GM21717 (cell line): ENCODE results near the gene CHCHD6.
A peak's percentile ranks its signal among the peaks of the same experiment; 100 is the strongest.

Experiments
- ATAC-seq: cut with Tn5 transposase; IDR thresholded peaks from one replicate; pipeline ENCODE4 v1.9.1; 2021; ENCODE audit warnings: mild to moderate bottlenecking, moderate library complexity; ENCODE audit not compliant: unreplicated experiment

The CHCHD6 gene

DNA sequence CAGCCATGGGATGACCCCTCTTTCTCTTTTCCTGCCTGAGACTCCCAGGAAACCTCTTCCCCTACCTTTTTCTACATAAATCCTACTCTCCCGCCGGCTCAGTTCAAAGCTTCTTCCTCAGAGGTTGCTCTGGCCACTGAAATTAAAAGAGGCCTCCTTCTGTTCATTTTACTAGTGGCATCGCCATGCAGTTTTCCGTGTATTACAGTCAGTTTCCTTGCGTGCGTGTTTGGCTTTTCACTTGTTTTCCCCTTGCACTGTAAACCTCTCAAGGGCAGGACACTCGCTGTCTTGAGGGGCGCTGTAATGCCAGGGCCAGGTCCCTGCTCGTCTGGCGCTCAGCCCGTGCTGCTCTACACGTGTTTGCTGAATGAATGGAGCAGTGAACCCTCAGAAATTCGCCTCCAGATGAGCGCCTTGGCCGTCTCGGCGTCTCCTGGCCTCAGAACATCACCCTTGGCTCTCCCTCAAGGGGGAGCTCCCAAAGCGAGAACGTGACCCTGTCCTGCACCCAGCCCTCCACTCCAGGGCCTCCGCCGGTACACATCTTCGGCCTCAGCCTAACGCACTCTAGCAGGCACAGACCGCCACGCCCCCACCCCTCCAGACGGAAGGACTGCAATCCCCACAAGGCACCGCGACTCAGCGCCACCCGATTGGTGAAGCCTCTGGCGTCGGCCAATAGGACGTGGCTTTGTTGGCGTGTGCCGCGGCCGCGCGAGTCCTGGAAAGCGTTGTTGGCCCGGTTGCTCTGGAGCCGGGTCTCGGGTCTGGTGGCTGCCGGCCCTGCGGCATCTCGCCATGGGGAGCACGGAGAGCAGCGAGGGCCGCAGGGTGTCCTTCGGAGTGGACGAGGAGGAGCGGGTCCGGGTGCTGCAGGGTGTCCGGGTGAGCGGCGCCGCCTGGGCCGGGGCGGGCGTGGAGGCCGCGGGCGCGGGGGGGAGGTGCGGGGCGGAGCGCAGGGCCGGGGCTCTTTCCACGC is at the start of gene CHCHD6:
Gene CHCHD6 (plus strand): TSS at position 729 of the 982 bp plus-strand sequence. CDS start 73 bp downstream, at position 802.
- ATAC-seq, result peak; percentile 96

- ATAC-seq, result no peak
Measured at GRCh38 chr3:126654571-126655383, 49.3 kb upstream of the CHCHD6 start, which contains the start of gene TXNRD3. TSS of gene TXNRD3 (minus strand) at chr3:126655124.

- no peak for ATAC-seq
Measured at GRCh38 chr3:126655887-126656286, 48.2 kb upstream of the CHCHD6 start.

GRCh38 chr3:126656371-126657134 is 47.5 kb upstream of the CHCHD6 start:
- no peak for ATAC-seq

DNA sequence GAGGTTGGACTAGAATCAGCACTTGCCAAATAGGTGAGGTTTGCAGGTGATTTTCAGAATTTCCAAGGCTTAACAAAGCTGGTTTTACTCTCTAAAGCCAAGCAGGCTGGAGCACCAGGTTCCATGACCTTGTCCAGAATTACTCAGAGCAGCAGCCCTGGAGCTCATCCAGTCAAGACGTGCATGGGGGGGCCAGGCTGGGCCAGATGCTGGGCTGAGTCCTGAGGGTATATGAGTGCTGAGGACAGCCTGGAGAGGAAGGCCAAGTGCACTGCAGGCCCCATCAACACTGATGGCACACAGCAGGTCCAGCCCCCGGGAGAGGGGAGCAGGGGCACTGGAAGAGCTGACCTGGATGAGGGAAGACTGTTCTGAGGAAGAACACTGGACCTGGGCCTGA is 46.1 kb upstream of the CHCHD6 start:
- no peak for ATAC-seq

GRCh38 chr3:126658584-126658983 is 45.5 kb upstream of the CHCHD6 start:
- no peak for ATAC-seq

- ATAC-seq, result no peak
Measured at GRCh38 chr3:126659915-126660886, 43.8 kb upstream of the CHCHD6 start.

- ATAC-seq, result no peak
Measured at GRCh38 chr3:126661532-126662364, 42.3 kb upstream of the CHCHD6 start.

DNA sequence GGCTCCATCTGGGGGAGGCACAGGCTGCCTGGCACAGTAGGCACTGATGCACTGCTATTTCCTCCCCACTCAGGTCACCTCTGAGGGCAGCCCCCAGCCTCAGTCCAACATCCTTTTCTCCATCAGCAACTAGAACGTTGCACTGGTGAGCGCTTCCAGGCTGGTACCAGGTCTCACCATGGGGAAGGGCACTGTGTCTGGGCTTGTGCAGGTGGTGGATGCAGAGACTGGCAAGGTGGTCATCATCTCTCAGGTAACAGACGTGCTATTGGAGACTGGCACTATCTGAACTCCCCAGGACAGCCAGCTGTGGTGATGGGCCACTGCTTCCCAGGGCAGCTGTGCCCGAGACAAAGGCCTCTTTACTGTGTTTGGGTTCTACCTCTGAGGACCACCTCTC is 40.8 kb upstream of the CHCHD6 start:
- no peak for ATAC-seq

- ATAC-seq, result no peak
Measured at GRCh38 chr3:126663750-126664149, 40.3 kb upstream of the CHCHD6 start.

DNA sequence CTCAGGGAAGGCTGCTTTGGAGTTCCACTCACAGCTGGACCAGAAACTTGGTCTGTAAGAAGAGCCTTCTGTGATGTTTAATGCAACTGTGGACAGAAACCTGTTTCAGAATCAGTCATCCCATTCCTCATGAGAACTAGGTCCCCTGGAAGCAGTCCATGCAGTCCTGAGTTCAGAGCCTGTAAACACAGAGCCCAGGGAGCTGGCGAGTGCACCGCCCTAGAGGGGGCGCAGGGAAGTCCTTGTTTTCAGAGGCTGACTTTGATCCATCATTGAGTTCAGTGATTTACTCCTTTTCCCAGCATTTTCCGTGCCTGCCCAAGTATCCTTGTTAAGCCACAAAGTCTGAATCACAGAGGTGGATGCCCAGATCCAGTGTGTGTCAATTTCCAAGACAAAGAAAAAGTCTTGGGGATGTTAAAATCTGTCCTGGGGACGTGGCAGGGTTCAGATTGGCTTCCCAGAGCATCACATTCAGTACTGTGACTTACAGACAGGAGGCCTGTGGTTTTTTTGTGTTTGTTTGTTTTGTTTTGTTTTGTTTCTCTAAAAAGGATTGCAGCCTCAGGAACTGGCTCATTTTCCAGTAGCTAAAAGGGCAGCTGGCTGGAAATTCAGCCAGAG is 39.3 kb upstream of the CHCHD6 start:
- ATAC-seq, result no peak

DNA sequence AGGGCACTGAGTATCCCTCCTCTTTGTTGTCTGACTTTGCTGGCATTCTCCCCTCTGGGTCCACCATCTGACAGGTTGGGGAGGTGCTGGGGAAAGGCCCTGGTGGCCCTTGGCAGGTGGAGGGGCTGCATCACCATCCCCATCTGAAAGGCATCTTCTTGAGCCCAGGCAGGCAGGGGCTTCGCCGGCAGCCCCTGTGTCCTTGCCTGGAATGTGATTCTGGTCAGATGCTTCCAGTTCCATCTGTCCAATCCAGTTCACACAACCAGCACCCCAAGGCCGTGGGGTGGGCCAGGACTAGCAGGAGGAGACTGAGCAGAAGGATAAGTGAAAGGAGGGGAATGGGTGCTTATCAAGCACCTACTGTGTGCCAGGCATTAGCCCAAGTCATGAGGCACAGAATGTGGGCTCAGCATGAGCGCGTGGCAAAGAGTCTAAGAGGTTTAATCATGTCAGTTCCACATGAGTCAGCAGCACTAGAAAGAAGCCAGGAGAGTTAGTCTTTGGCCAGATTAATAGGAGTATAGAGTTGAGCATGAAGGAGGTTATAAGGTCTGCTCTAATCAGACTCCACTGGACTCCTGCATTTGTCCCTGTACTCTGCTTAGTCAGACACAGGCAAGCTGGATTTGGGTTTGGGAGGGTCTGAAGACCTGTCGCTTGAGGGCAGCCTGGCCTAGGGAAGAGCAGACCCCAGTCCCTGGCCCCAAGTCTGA is 38.7 kb upstream of the CHCHD6 start:
- no peak for ATAC-seq

DNA sequence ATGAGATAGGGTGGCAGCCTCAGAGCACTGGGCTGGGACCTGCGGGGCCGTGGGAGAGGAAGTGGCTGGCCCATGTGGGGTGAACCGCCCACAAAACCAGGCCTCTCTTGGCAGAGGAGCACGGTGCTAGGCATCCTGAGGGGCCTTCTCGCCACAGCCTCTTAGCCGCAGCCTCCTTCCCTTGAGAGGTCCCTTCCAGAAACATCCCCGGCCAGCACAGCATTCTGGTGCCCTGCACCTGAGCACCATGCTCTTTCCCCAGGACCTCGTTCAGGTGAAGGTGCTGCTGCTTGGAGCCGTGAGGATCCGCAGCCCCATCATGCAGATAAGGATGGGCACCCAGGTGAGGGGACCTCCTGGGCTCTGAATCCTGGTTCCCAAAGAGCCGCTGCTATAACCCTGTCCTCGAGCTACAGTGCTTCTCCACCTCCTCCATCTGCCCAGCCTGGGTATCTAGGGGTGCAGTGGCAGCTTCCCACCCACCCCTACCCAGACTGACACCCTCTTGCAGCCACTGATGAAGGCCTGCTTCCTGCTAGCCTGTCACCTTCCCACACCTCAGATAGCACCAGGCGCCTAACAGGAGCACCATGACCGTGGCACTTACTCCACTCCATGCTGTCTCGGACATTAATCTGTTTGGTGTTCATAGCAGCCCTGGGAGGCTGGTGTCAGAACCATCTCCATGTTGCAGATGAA is 37.9 kb upstream of the CHCHD6 start:
- ATAC-seq, result no peak

GRCh38 chr3:126666658-126667528 is 37.1 kb upstream of the CHCHD6 start:
- ATAC-seq, result no peak

GRCh38 chr3:126667631-126668449 is 36.2 kb upstream of the CHCHD6 start:
- no peak for ATAC-seq
